Tibial nerve (tissue), 4 donors: ENCODE data around the gene RRH. TPM values are rescaled to one million over a fixed set of nuclear protein-coding genes. Genes with fewer than 3 reads are reported as not detected.
"Not testable (repeated sequence)": the region's sequence is repeated elsewhere in the genome, so short reads cannot be mapped to it uniquely, and the experiment has no call there.

Experiments used
- DNase-seq, 2 donors: peaks; one replicate each; pipeline ENCODE4 v3.0.0-alpha.2; 2019; ENCODE audit warnings: low spot score in 2 of 2
- H3K27ac ChIP-seq, 4 donors: fragments of 200-600 bp; sonication (generic) in 3 of 4; one replicate each; pipeline ENCODE4 v1.5.1; 2017 to 2019; ENCODE audit warnings: mild to moderate bottlenecking in 1 of 4
- H3K27me3 ChIP-seq, 2 donors: fragments of 200-600 bp; sonication (generic) in 1 of 2; one replicate each; pipeline versions ENCODE4 v1.5.1 to v1.6.0; 2017 to 2019
- H3K36me3 ChIP-seq, 3 donors: fragments of 200-600 bp; sonication (generic); one replicate each; pipeline ENCODE4 v1.5.1; 2018 to 2019
- H3K4me1 ChIP-seq, 4 donors: fragments of 200-600 bp; sonication (generic) in 3 of 4; one replicate each; pipeline ENCODE4 v1.5.1; 2017 to 2019
- H3K4me3 ChIP-seq, 4 donors: fragments of 200-600 bp; sonication (generic) in 3 of 4; one replicate each; pipeline ENCODE4 v1.5.1; 2017 to 2019; ENCODE audit warnings: mild to moderate bottlenecking in 1 of 4, moderate library complexity in 1 of 4
- H3K9me3 ChIP-seq, 4 donors: fragments of 200-600 bp; sonication (generic) in 3 of 4; one replicate each; pipeline ENCODE4 v1.5.1; 2017 to 2019
- CTCF ChIP-seq, 5 experiments: fragments of 200-600 bp in 3 of 5; fragments of 450-650 bp in 2 of 5; sonication (generic) in 3 of 5; IDR thresholded peaks; one replicate each; pipeline ENCODE4 v1.5.1; 2016 to 2019; ENCODE audit warnings: antibody characterized with exemption in 5 of 5, mild to moderate bottlenecking in 3 of 5, moderate library complexity in 2 of 5
- EP300 ChIP-seq, 2 donors: sonication (generic); formaldehyde crosslinking; IDR thresholded peaks; one replicate each; pipeline ENCODE4 v1.6.1; 2017; ENCODE audit warnings: antibody characterized with exemption in 2 of 2, mild to moderate bottlenecking in 1 of 2
- POLR2A ChIP-seq, 2 donors: fragments of 450-650 bp; IDR thresholded peaks; one replicate each; pipeline ENCODE4 v1.6.1; 2017; ENCODE audit warnings: antibody characterized with exemption in 2 of 2, mild to moderate bottlenecking in 2 of 2, moderate library complexity in 2 of 2
- WGBS, 2 donors: methylation state at CpG; one replicate each; pipeline ENCODE4 v1.1.5; 2018; 5-methylcytosine and 5-hydroxymethylcytosine counted together
- total RNA-seq, 4 donors: library from RNA; depleted of rRNA; stranded (reverse); fragments of >200 nt; gene quantifications; one replicate each; pipeline ENCODE4 v1.1.0, GENCODE V29; 2016

RRH gene
- total RNA-seq, 4 donors from 2014 or later = 0.22 TPM; not detected in 3

- Histone ChIP-seq H3K36me3 (peaks cover 0 to 31% (median 0%) of the 10 kb centered on the region in 3 donors), H3K9me3 (peaks cover 0 to 16% (median 0%) of the 10 kb centered on the region in 4 donors), H3K27ac (no peak overlapping the region), H3K27me3 (no peaks in the 10 kb centered on the region), H3K4me3 (no peak overlapping the region), H3K4me1 (no peaks in the 10 kb centered on the region)
- no peak for DNase-seq
- no peak for TF ChIP-seq EP300 (IDR thresholded peaks at IDR 0.05)
- TF ChIP-seq CTCF (IDR thresholded peaks at IDR 0.05) = no peak
- no peak for TF ChIP-seq POLR2A (IDR thresholded peaks at IDR 0.05)
- 81 to 93% methylated on average over 2 of the region's 2 CpGs for WGBS, 2 donors
These were observed 44.3 kb downstream of the RRH start for GRCh38 chr4:109872065-109872464.

GRCh38 chr4:109872950-109873656 lies 45.3 kb downstream of the RRH start:
- Histone ChIP-seq H3K4me3 (no peak overlapping the region), H3K27me3 (no peaks in the 10 kb centered on the region), H3K36me3 (peaks cover 0 to 26% (median 0%) of the 10 kb centered on the region in 3 donors), H3K4me1 (no peaks in the 10 kb centered on the region), H3K27ac (no peak overlapping the region), H3K9me3 (peaks cover 0 to 16% (median 0%) of the 10 kb centered on the region in 4 donors)
- 95 to 97% methylated on average over 6 of the region's 6 CpGs for WGBS, 2 donors
- TF ChIP-seq CTCF (IDR thresholded peaks at IDR 0.05) (no peak), EP300 (IDR thresholded peaks at IDR 0.05) (no peak), POLR2A (IDR thresholded peaks at IDR 0.05) (no peak)
- DNase-seq = no peak

- TF ChIP-seq CTCF (IDR thresholded peaks at IDR 0.05) = no peak
- no peak for TF ChIP-seq POLR2A (IDR thresholded peaks at IDR 0.05)
- no peak for TF ChIP-seq EP300 (IDR thresholded peaks at IDR 0.05)
- Histone ChIP-seq H3K4me1 (no peaks in the 10 kb centered on the region), H3K4me3 (no peak overlapping the region), H3K36me3 (peaks cover 0 to 26% (median 0%) of the 10 kb centered on the region in 3 donors), H3K9me3 (peaks cover 0 to 16% (median 0%) of the 10 kb centered on the region in 4 donors), H3K27ac (no peak overlapping the region), H3K27me3 (no peaks in the 10 kb centered on the region)
- 73% methylated on average over 11 of the region's 11 CpGs for WGBS, 2 donors
- DNase-seq = no peak
These were observed 46.2 kb downstream of the RRH start for GRCh38 chr4:109873791-109874514.

- Histone ChIP-seq H3K9me3 (peaks cover 0 to 16% (median 0%) of the 10 kb centered on the region in 4 donors), H3K36me3 (peaks cover 0 to 16% (median 0%) of the 10 kb centered on the region in 3 donors), H3K27ac (no peak overlapping the region), H3K27me3 (no peaks in the 10 kb centered on the region), H3K4me1 (no peaks in the 10 kb centered on the region), H3K4me3 (no peak overlapping the region)
- no peak for TF ChIP-seq POLR2A (IDR thresholded peaks at IDR 0.05)
- TF ChIP-seq CTCF (IDR thresholded peaks at IDR 0.05) = no peak
- TF ChIP-seq EP300 (IDR thresholded peaks at IDR 0.05) = no peak
- no peak for DNase-seq
- 81 to 100% methylated on average over 1 of the region's 1 CpG for WGBS, 2 donors
These were observed 47.3 kb downstream of the RRH start for GRCh38 chr4:109875106-109875505.

- 60 to 100% methylated on average over 1 to 2 of the region's 2 CpGs for WGBS, 2 donors
- not testable (repeated sequence) for H3K27me3 ChIP-seq, H3K4me3 ChIP-seq, H3K4me1 ChIP-seq, DNase-seq, H3K27ac ChIP-seq
- Histone ChIP-seq H3K9me3 (peaks cover 0 to 16% (median 0%) of the 10 kb centered on the region in 4 donors), H3K36me3 (peaks cover 0 to 11% (median 0%) of the 10 kb centered on the region in 3 donors)
These were observed 47.8 kb downstream of the RRH start for GRCh38 chr4:109875553-109875952.
